HEK293 (cell line): ENCODE results near the gene OR13C3.

Source experiments
- CTCF ChIA-PET: fragments of 350-600 bp; formaldehyde crosslinking; extraction: SDS; loops from one replicate; lab custom pipeline; 2021; ENCODE audit warnings: antibody characterized with exemption; lab: Yijun Ruan, JAX
- POLR2A ChIA-PET: fragments of 300-600 bp; formaldehyde crosslinking; extraction: SDS; loops from one replicate; lab custom pipeline; 2020; ENCODE audit warnings: antibody characterized with exemption, inconsistent platforms; lab: Yijun Ruan, JAX
- H3K27ac ChIP-seq: fragments of 200-500 bp; sonication (Bioruptor generic); 2 replicates; pipeline ENCODE4 v1.5.1; 2014; ENCODE audit warnings: low read depth, low read length, control low read depth, inconsistent platforms; ENCODE audit errors: extremely low read depth
- H3K36me3 ChIP-seq, 2 experiments: fragments of 200-500 bp in 1 of 2; sonication (Bioruptor generic) in 1 of 2; 1 replicate in 1 of 2; 2 replicates in 1 of 2; pipeline ENCODE4 v1.5.1; 2014 to 2017; ENCODE audit warnings: inconsistent platforms in 2 of 2, low read length in 2 of 2; ENCODE audit not compliant: control insufficient read depth in 2 of 2, insufficient read depth in 1 of 2
- H3K4me1 ChIP-seq: fragments of 200-500 bp; sonication (Bioruptor generic); 2 replicates; pipeline ENCODE4 v1.5.1; 2014; ENCODE audit warnings: mild to moderate bottlenecking, low read length, inconsistent platforms; ENCODE audit not compliant: control insufficient read depth, insufficient read depth
- H3K4me3 ChIP-seq: 2 replicates; pipeline ENCODE4 v1.5.1; 2011; ENCODE audit warnings: low read depth, mild to moderate bottlenecking, control low read depth, low read length, moderate library complexity
- H3K9me3 ChIP-seq: fragments of 200-500 bp; sonication (Bioruptor generic); 2 replicates; pipeline ENCODE4 v1.5.1; 2014; ENCODE audit warnings: low read depth, low read length, inconsistent platforms; ENCODE audit not compliant: control insufficient read depth, insufficient read depth
- BCL11A ChIP-seq: fragments of 450-650 bp; formaldehyde crosslinking; IDR thresholded peaks from 2 replicates; pipeline ENCODE4 v1.5.1; 2016; ENCODE audit warnings: low read depth, missing biosample characterization, missing genetic modification characterization
- PRDM2 ChIP-seq: fragments of 450-650 bp; formaldehyde crosslinking; IDR thresholded peaks from 2 replicates; pipeline ENCODE4 v1.5.1; 2016; ENCODE audit warnings: missing biosample characterization, missing genetic modification characterization, borderline replicate concordance
- PRDM6 ChIP-seq: fragments of 450-650 bp; formaldehyde crosslinking; IDR thresholded peaks from 2 replicates; pipeline ENCODE4 v1.5.1; 2017; ENCODE audit warnings: missing biosample characterization, missing genetic modification characterization
- REPIN1 ChIP-seq: fragments of 450-650 bp; formaldehyde crosslinking; IDR thresholded peaks from 2 replicates; pipeline ENCODE4 v1.5.1; 2017; ENCODE audit warnings: missing biosample characterization, missing genetic modification characterization, low read depth
- ZNF2 ChIP-seq: fragments of 450-650 bp; formaldehyde crosslinking; IDR thresholded peaks from 2 replicates; pipeline ENCODE4 v1.5.1; 2016; ENCODE audit warnings: missing biosample characterization, missing genetic modification characterization
- ZNF280C ChIP-seq: fragments of 450-650 bp; formaldehyde crosslinking; IDR thresholded peaks from 2 replicates; pipeline ENCODE4 v1.5.1; 2016; ENCODE audit warnings: missing biosample characterization, missing genetic modification characterization
- ZNF558 ChIP-seq: fragments of 450-650 bp; formaldehyde crosslinking; IDR thresholded peaks from 2 replicates; pipeline ENCODE4 v1.5.1; 2016; ENCODE audit warnings: missing biosample characterization, missing genetic modification characterization
- ZNF571 ChIP-seq: fragments of 450-650 bp; formaldehyde crosslinking; IDR thresholded peaks from 2 replicates; pipeline ENCODE4 v1.5.0; 2017; ENCODE audit warnings: missing biosample characterization, missing genetic modification characterization
- ZNF596 ChIP-seq: fragments of 450-650 bp; IDR thresholded peaks from 2 replicates; pipeline ENCODE4 v1.5.0; 2018; ENCODE audit warnings: missing biosample characterization, mild to moderate bottlenecking, missing genetic modification characterization, moderate library complexity
- ZNF639 ChIP-seq: fragments of 450-650 bp; formaldehyde crosslinking; IDR thresholded peaks from 2 replicates; pipeline ENCODE4 v1.5.1; 2016; ENCODE audit warnings: missing biosample characterization, missing genetic modification characterization

The OR13C3 gene

GRCh38 chr9:104568868-104569267, 32.2 kb upstream of the OR13C3 start, which contains the start of gene OR13C8:
TSS of gene OR13C8 (plus strand) at chr9:104569168. CDS start at chr9:104569168, 0 bp downstream.
- no peaks in the 10 kb centered on the region for H3K36me3 ChIP-seq
- TF ChIP-seq ZNF558 (tag by site-specific recombination) = no peak
- no peaks in the 10 kb centered on the region for H3K9me3 ChIP-seq
- H3K4me1 ChIP-seq = no peaks in the 10 kb centered on the region
- no peak within 1 kb of the TSS for H3K27ac ChIP-seq
- H3K4me3 ChIP-seq = no peak within 1 kb of the TSS
- ChIA-PET POLR2A (no interaction called here), CTCF (interaction anchor here (0.6 kb wide), 1 partner anchor 17 kb away, joined by 3 read pairs; no protein-coding TSS in a partner anchor)

- no peak overlapping the region for H3K27ac ChIP-seq
- POLR2A ChIA-PET = no interaction called here
- no peaks in the 10 kb centered on the region for H3K9me3 ChIP-seq
- no peak for TF ChIP-seq BCL11A (tag by site-specific recombination)
- no peak for TF ChIP-seq PRDM2 (tag by site-specific recombination)
- TF ChIP-seq ZNF596 (tag by site-specific recombination) = no peak
- no peak for TF ChIP-seq ZNF280C
- TF ChIP-seq ZNF558 (tag by site-specific recombination) = no peak
- no peak for TF ChIP-seq ZNF639 (tag by site-specific recombination)
- TF ChIP-seq PRDM6 (tag by site-specific recombination) = no peak
- TF ChIP-seq ZNF571 (tag by site-specific recombination) = no peak
- TF ChIP-seq ZNF2 (tag by site-specific recombination) = no peak
- no peak for TF ChIP-seq REPIN1 (tag by site-specific recombination)
- no peaks in the 10 kb centered on the region for H3K4me1 ChIP-seq
- no peaks in the 10 kb centered on the region for H3K36me3 ChIP-seq
- CTCF ChIA-PET = interaction anchor here (0.7 kb wide), 2 partner anchors 52 to 64 kb away, joined by 3 to 4 read pairs; no protein-coding TSS in a partner anchor
- no peak overlapping the region for H3K4me3 ChIP-seq
Observed at GRCh38 chr9:104564358-104564757, 27.7 kb upstream of the OR13C3 start.
